Stimulated activated CD8-positive, alpha-beta memory T cell treated with anti-CD3 and anti-CD28 coated beads, Interleukin-15, amount 100 ng/mL, for 24 hours (primary cell): ENCODE results near the gene TM4SF1.

Experiments
- DNase-seq: peaks from one replicate; pipeline ENCODE4 v3.0.0-alpha.2; 2020; ENCODE audit warnings: low read depth

Gene TM4SF1, protein sequence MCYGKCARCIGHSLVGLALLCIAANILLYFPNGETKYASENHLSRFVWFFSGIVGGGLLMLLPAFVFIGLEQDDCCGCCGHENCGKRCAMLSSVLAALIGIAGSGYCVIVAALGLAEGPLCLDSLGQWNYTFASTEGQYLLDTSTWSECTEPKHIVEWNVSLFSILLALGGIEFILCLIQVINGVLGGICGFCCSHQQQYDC

DNA sequence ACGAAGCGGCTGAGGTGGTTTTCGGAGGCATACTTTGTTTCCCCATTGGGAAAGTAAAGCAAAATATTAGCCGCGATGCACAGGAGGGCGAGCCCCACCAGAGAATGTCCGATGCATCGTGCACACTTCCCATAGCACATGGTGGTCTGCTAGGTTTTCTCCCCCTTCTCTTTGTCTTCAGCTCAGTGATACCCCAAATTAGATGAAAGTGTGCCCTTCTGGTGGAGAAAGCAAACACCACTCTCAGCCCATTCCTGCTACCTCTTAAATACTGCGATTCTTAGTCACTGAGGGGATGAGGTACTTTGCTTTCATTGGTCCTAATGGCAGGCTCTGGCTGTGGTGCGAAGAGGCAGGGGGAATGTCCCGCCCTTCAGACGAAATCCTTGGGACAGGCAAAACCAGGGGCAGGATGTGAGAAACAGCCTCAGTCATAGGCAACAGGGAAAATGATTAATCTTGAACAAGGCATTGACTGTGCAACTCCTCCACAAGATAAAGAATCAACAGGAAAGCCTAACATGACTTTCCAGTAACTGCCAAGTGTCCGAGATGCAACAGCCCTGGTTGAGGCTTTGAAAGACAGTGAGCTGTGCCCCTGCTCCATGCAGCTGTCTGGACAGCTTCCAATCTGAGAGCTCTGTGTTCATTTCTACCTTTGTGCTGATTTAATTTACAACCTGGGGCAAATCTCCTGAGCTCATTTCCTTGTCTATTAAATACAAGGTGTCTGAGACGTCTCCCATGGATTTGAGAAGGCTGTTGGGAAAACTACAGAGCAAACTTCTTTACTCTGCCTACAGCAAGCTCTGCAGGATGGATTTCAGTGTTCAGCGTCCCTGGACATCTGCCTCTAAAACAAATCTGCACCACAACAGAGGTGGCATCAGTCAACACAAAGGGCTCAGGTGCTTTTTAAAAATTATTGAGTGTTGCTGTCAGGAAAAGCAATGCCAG lies at the start of gene TM4SF1:
Gene TM4SF1, minus strand, starts transcription at position 242 of the 957 bp plus-strand sequence. Its CDS starts 102 bp downstream, at position 140.
- no peak for DNase-seq

DNA sequence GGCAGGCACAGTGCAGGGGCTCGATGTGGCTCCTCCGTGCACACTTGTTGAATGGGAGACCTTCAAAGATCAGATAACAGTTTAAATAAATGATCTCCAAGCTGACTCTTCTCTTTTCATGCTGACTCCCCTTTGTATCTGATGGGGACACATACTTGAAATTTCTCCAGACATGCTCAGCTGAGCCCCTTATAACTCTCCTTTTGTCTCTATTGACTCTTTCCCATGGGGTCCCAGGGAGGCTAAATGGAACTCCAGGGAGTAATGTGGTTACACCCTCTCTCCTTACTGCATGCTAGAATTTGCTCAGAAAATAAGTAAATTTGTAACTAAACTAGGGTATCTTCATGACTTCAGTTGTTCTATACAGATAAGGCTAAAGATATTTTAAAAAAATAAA lies 48.9 kb upstream of the TM4SF1 start:
- no peak for DNase-seq

DNA sequence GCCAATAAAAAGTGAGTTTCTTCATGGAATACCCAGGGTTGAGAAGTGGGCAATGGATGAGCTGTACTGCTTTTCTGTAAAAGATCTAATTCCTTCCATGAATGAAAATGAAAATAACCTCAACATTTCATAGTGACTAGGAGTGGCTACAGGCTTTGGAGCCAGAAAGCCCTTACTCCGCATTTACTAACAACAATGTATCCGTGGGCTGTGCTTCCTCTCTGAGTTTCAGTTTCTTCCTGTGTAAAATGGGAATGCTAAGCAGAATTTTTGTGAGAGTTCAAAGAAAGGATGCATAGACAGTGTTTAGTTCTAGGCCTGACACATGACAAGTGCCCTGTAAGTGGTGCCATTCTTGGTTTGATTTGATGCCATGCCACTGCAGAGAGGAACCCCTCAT lies 47.5 kb upstream of the TM4SF1 start:
- DNase-seq = no peak

DNA sequence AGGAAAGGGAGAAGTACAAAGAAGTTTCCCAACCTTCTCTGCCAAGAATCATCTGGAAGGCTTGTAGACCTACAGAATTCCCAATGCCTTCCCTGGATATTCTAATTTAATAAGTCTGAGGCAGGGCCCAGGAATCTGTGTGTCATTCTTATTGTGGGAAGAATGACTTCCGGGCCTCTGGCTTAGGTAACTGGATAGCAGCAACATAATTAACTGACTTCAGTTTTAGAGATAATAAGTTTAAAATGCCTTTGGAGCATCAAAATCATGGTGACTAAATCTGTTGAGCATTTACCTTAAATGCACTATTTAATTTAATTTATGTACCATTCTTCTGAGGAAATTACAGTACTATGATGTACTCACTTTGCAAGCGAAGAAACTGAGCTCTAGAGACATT lies 44.3 kb upstream of the TM4SF1 start:
- no peak for DNase-seq

DNA sequence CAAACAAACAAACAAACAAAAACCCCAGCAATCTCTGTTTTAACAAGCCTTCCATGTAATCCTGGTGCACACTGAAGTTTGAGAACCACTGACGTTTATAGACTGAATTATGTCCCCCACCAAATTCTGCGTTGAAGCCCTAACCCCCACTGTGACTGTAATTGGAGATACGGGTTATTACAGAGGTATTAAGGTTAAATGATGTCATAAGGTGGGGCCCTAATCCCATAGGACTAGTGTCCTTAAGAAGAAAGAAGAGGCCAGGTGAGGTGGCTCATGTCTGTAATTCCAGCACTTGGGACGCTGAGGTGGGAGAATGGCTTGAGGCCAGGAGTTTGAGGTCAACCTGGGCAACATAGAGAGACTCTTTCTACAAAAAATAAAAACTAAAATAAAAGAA lies 42.4 kb upstream of the TM4SF1 start:
- DNase-seq = no peak

DNA sequence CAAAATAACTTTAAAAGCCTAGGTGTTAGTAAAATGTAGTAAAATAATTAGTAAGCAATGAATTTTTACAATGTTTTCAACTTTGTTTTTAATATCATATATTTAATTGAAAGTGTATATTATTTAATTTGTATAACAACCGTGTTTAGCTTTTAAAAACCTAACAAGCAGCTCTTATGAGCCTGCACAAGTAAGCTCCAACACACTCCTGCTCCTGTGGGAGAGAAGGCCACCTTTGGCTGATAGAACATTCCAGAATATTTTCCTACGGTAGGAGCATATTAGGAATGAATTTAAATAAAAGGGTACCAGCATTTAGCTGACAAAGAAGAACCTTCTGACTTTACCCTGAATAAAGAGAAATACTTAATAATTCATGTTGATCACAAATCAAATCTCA lies 40.3 kb upstream of the TM4SF1 start:
- DNase-seq = no peak

DNA sequence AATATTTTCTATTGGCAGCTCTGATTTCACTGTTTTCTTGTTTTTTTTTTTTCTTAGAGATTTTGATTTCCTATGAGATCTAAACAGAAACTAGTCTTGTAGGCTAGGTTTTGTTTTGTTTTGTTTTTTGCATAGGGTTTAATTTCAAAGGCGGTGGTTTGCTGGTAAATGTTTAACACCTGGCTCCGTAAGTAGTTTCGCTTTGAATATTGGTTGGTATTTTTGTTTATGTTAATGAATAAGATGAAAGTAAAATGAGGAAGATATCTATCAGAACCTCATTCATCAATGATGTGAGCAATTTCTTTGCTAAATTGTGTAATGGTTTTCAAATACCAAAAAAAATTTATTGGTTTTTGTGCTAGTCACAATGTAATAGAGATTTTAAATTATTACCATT lies 39.7 kb upstream of the TM4SF1 start:
- no peak for DNase-seq

DNA sequence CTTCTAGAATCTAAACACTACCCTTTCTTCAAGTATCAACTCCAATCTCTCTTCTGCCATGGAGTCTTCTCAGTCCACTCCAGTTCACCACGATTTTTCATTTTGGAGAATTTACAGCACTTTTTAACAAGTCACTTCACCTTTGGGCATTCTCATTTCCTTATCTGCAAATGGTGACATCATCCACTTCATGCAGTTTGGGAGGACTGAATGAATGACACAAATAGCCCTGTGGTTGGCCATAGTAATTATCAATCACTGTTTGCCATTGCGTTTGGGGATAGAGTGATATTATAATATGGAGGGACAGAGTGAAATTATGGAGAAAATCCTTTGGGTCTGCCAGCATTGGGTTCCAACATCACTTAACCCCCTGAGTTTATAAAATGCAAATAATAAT lies 38.0 kb upstream of the TM4SF1 start:
- no peak for DNase-seq

DNA sequence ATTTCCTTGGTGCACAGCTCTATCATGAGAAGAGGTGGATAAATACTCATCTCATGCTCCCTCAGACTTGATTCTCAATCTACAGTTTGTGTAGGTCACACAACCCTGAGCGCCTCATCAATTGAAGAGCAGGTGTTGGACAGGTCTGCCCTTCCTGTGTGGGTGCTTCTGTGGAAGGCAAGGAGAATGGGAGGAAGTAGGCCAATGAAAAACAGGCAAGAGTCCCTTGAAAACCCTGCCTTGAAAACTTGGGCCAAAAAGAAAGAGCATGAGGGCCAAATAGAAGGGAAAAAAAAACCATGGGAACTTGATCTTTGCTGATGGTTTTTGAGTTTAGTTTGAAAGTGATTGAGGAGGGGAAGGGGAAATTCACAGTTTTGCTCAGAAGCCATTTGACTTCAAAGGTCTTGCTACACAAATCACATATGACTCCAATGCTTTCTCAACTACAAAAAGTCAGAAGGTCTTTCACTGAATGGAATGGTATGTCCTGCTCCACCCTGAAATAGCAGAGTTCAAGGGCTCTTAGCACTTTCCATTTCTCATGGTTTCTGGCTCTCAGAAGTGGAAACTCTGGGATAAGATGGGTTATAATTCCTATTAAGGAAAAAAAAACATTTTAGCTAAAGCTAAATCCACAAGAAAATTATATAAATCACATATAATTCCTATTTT lies 37.2 kb upstream of the TM4SF1 start:
- no peak for DNase-seq

DNA sequence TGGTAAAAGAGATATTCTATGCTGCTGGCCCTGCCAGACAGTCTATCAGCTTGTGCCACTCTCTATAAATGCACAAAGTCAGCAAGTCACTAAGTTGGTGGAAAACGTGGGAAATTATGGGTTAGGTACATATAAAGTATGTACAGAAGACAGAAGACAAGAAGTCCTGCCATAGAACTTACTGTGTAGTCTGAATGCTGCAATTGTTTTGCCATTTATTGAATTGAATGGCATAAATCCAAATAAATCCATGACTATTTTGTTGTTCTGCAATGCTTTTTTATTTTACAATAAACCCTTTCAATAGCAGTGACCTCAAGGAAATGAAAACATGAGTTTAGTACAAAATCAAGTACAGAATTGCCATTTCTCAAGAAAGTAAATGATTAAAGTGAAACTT lies 34.1 kb upstream of the TM4SF1 start:
- DNase-seq = no peak

DNA sequence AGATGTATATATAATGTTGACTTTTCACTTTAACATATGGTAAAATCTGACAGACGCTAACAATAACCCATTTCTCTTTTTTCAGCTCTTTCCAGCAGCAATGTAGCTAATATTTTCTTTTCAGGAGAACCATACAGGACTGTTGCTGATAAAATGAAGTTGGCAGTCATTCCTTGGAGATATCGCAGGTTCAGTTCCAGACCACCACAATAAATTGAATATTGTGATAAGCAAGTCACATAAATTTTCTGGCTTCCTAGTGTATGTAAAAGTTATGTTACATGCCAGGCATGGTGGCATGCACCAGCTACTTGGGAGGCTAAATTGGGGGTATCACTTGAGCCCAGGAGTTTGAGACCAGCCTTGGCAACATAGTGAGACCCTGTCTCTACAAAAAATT lies 31.9 kb upstream of the TM4SF1 start:
- DNase-seq = no peak

DNA sequence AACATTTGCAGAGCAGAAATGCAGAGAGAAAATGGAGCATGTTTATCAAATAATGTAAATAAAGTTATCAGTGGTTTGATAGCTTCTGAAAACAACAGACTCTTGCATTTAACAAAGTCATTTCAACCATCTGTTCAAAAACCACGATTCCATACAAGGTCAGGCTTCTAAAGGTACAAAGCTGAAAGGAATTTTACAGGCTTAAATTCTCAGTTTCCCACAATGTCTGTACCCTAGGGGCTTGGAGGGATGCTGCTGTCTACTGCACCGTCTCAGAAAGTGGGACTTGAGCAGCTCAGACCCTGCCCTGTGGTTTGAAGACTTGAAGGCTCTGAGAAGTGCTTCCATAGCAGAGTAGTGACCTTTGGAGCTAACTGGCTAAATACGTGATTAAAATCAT lies 30.4 kb upstream of the TM4SF1 start:
- DNase-seq = no peak

DNA sequence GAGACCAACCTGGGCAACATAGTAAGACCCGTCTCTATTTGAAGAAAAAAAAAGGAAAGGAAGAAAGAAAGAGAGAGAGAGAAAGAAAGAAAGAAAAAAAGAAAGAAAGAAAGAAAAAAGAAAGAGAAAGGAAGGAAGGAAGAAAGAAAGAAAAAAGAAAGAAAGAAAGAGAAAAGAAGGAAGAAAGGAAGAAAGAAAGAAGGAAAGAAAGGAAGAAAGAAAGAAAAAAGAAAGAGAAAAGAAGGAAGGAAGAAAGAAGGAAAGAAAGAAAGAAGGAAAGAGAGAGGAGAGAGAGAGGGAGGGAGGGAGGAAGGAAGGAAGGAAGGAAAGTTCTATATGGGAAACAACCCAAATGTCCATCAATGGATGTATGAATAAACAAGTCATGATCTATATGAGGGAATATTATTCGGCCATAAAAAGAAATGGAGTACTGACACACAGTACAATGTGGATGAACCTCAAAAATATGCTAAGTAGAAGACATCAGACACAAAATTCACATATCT lies 28.8 kb upstream of the TM4SF1 start:
- no peak for DNase-seq

DNA sequence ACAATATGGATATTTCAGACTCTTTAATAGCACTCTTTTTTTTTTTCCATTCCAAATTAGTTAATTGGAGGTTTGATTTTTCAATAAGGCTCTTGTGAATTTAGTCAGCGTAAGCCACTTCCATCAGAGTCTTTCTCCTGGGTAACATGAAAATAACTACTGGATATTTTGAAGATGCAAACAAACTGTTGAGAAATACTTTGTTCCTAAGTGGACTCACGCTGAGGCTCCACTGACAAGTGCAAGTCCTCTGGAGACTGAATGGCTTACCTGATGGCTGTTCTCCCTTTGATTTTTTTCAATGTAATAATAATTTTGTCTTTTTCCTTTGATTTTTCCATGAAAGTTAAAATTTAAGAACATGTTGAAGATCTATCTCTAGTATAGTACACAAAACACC lies 26.0 kb upstream of the TM4SF1 start:
- DNase-seq = no peak

DNA sequence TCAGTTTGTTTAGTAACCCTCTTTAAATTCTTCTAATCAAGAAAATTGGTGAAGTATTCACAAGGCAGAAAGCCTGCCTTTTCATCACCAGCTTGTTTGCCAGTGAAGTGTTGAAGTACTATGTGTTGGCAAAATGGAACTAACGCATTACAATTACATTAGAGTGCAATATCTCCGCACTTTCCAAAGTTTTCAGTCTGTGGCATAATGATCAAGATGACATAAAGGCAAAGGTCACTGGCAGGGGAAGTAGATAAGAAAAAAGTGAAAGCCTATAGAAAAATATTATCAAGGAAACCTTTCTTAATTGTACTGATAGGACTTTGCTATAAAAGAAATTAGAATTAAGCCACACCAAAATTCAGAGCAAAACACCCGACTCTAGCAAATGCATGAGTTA lies 25.0 kb upstream of the TM4SF1 start:
- DNase-seq = no peak

DNA sequence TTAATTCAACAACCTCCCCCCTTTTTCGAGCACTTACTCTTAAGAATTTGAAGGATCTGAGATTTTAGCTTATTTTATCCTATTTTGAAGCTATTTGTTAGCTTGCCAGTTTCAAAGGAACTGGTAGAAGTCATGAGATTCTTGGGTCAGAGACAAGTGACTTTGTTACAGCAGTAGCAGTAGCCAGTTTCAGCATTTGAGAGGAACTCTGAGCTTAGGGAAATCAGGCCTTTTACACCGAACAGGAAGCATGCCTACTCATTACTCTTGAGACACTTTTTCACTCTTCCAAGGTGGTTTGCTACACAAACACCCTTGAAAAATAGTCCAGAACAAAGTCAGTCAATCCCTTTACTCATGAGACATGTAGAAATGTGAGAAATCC lies 24.5 kb upstream of the TM4SF1 start:
- no peak for DNase-seq

DNA sequence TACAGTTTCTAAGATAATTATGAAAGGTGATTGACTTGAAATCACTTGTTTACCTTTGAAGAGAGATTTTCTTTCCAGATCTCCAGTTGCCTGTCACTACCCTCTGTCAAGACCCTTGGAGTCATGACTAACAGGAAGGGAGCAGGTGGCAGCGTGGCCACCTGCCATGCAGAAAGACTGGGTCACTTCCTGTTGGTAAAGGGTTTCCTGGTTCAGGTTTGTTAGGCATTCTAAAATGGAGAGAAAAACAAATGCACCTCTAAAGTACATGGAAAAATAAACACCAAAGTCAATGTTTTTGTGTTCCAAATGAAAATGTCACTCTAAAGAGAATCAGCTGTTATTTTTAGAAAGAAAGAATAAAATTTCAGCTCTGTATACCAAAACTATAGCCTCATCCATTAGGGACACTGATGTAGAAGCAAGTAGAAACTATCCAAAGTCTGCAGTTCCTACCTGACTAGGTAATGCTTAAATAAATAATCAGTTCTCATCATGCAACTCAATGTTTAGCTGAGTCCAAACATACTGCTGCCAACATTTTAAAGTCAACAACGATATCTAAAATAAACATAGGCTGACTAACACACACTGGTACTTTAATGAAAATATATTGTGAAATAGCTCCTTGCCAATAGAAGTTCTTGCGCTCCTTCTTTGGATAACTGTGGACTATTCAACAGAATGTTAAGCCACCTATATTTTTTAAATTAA lies 23.9 kb upstream of the TM4SF1 start:
- DNase-seq = no peak

DNA sequence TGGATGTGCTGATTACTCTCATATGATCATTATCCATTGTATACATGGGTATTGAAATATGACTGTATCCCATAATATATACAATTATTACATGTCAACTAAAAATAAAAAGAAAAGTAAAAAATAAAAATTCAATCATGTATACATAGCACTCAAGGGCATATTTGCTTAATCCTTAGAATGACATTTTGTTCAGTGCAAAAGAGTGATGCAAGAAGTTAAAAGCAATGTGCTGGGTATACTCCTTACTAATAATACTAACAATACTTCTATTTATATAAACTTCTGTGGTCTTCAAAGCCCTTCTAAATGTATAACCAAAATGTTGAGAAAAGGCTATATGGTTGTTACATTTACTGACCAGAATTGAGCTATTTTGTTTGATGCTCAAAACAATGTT lies 23.2 kb upstream of the TM4SF1 start:
- no peak for DNase-seq

DNA sequence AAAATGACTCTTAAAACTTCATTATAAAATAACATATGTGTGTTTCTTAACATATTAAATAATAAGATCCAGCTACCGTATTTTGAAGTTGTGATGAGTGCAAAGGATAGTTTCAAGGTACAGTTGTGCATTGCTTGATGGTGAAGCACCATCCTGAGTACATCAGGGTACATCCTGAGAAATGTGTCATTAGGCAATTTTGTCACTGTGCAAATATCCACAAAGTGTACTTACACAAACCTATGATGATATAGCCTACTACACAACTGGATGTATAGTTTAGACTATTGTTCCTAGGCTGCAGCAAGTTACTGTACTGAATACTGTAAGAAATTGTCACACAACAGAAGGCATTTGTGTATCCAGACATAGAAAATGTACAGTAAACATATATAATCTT lies 20.8 kb upstream of the TM4SF1 start:
- no peak for DNase-seq

DNA sequence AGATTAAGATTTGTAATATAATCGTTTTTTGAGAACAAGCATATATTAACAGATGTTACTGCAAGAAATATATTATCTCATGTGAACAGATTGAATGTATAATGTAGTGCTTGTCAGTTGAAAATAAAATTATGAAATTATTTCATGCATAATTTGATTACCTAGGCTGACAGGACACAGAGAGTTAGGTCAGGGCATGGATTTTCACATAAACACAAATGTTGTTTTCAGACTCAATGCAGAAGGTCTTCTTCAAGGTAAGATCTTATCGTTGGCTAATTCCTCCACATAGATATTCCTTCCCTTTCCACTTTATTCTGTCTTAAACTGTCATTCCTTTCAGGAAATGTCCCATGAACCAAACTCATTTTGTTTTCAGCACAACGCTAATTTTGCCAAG lies 20.1 kb upstream of the TM4SF1 start:
- no peak for DNase-seq

DNA sequence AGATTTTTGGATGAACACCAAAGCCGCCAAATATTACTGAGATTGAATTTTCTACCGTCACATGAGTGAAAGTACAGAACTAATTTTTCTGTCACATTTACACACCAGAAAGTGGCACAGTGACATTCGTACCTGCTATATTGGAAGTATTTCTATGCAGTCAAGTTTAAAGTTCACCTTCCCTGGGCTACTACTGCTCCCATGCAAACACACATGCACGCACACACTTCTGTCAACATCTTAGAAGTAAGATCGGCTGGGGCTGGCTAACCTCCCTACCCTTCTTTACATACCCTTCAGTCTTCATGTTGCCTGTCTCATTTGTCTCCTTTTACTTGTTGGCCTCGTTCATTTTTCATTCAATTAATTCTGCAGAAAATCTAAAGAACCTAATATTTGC lies 19.0 kb upstream of the TM4SF1 start:
- DNase-seq = no peak
